HG03175 (cell line): ENCODE results near the gene SYNGR4.
"Not testable (repeated sequence)": the region's sequence is repeated elsewhere in the genome, so short reads cannot be mapped to it uniquely, and the experiment has no call there.

Experiments
- ATAC-seq: cut with Tn5 transposase; IDR thresholded peaks from one replicate; pipeline ENCODE4 v1.9.1; 2021; ENCODE audit warnings: mild to moderate bottlenecking, moderate library complexity; ENCODE audit not compliant: unreplicated experiment

SYNGR4 gene, protein sequence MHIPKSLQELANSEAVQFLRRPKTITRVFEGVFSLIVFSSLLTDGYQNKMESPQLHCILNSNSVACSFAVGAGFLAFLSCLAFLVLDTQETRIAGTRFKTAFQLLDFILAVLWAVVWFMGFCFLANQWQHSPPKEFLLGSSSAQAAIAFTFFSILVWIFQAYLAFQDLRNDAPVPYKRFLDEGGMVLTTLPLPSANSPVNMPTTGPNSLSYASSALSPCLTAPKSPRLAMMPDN

DNA sequence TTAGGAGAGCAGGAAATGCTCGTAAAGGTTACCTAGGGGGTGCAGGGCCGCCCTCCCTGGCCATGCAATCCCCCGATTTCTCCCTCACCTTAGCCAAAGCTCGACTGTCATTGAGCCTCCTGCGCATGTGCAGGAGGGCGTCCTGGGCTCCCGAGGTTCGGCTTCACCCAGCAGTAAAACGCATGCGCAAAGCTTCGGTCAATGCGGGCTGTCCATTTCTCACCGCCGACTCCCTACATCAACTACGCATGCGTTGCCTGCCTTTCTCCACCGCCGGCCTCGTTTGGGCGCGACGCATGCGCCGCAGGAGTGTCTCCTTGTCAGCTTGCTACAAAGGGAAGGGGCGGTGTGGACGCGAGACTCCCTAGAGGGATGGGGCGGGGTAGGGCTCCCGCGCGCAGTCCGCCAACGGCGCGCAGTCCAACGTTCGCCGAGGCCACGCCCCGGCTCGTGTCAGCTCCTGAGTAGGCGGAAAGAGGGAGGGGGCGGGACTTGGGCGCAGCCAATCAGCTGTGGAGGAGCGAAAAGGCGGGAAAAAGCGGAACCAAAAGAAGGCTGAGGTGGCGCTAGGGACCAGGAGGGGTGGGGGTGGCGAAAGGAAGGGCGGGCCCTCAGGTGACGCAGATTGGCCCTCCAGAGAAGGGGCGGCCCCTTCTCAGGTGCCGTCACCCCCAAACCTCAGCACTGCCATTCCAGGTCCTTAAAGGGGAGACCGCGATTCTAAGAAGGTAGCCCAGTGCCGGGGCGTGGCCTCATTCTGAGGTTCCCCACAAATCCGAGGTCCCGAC lies at the start of gene SYNGR4, which contains the start of gene TMEM143:
SYNGR4 (plus strand) TSS at position 558 of the 788 bp plus-strand sequence. CDS start 1,476 bp downstream, outside the sequence.
TMEM143 (minus strand) TSS at position 131 of the 788 bp plus-strand sequence; CDS start at position 111, 20 bp downstream.
- peak; percentile 85 for ATAC-seq

GRCh38 chr19:48315712-48316111 lies 48.5 kb upstream of the SYNGR4 start:
- no peak for ATAC-seq

GRCh38 chr19:48317708-48317960 lies 46.5 kb upstream of the SYNGR4 start:
- ATAC-seq, result not testable (repeated sequence)

DNA sequence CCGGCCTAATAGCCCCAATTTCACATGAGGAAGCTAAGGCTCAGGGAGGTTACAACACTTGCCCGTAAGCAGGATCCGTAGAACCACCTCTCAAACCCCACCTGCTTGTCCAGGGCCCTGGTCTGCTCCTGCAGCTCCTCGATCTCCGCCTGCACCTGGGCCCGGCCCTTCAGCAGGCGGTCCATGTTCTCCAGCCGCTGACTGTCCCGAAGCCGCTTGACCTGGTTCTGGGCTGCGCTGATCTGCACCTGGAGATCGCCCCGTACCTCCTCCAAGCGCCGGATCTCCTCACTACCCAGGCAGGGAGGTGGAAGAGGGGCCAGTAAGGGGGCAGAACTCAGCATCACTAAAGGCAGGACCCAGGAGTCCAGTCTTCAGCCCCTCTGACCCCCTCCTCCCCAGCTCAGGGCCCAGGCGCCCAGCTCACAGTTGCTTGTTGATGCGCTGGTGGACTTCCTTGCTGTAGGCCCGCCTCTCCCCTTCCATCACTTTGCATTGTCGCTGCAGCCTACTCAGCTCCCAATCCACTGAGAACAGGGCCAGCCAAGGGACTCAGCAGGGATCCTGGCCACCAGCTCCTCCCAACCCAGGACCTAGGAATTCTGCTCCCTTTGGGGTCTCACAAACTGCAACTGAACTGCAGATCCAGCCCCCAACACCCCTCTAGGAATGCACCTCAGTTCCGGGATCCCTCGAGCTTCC lies 45.7 kb upstream of the SYNGR4 start:
- no peak for ATAC-seq

- ATAC-seq, result no peak
Observed at GRCh38 chr19:48319647-48320541, 44.3 kb upstream of the SYNGR4 start.

DNA sequence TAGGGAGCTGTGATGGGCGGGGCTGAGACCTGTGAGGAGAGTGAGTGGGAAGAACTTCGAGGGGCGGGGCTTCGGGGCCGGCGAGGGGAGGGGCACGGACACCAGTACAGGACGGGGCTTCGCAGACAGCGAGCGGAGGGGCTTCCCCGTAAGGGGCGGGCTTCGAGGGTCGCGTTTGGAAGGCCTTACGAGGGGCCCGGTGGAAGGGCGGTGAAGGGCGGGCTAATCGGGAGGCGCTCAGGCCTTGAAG lies 42.9 kb upstream of the SYNGR4 start:
- no peak for ATAC-seq

DNA sequence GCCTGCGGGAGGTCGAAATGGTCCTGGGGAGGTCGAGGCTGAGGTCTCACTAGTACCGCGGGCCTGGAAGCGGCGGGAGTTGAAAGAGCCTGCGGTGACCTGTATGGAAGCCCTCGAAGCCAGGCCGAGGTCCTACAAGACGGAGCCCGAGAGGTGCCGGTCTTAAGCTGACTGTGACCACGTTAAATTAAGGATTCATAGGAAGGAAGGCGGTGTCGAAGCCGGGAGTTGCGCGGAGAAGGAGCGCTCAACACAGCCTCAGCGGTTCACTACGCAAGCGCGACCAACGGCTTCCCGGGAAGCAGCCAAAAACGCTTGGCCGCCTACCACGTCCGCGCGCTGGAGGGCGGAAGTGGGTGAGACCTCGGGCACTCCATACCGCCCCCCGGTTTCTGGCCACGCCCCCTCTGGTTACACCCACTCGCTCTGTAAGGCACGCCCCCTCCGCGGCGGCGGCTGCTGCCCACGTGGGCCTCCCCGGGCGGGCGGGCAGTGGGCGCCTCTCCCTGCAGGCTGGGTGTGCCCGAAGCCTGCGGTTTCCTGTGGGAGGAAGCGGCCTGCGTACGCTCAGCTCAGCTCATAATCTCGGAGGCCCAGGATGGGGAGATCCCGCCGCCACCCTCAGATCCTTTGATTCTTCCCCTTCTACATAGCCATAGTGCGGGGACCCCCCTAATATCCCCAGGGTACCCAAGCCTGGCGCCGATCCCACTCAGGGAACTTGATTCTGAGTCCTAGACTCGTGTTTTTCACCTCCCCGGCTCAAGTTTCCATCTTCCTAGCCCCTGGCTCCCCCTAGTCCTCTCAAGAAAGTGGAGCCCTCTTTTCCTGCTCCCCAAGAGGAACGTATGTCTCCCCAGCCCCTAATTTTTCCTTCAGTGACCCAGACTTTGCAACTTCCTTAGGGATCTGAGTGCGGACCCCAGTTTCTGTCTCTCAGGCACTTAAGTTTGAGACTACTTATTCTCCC lies 42.3 kb upstream of the SYNGR4 start:
- peak; percentile 71 for ATAC-seq

- ATAC-seq, result no peak
Observed at GRCh38 chr19:48325265-48325910, 38.8 kb upstream of the SYNGR4 start, which contains the start of gene EMP3. EMP3 (plus strand) TSS chr19:48325552; CDS start chr19:48326845, 1,293 bp downstream.

DNA sequence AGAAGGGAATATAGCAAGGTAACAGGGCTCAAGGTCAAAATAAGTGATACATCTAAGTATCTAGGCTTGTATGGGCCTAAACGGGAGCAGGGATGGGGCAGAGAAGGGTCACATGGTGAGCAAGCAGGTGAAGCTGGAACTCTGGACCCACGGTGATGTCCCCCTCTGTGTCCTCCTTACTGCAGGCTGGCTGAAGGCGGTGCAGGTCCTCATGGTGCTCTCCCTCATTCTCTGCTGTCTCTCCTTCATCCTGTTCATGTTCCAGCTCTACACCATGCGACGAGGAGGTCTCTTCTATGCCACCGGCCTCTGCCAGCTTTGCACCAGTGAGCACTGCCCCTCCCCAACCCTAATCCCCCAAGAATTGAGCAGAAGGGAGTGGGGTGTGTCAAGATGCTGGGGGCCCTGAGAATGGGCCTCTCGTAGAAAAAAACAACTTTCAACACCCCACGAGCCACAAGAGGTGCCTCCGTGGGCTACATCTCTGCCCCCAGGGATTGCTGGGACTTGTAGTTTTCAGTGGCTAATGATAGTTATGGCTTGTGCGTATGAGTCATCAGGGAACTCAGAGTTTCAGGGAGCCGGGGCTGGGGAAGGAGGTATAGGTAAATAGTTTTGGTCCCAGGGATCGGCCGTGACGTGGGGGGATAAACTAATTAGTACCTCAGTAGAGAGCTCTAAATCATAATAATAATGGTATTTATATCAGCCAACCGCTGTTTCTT lies 34.8 kb upstream of the SYNGR4 start:
- ATAC-seq, result no peak

- peak; percentile 32 for ATAC-seq
Observed at GRCh38 chr19:48330012-48330681, 34.0 kb upstream of the SYNGR4 start.

GRCh38 chr19:48332351-48332661 lies 31.9 kb upstream of the SYNGR4 start:
- ATAC-seq, result no peak

DNA sequence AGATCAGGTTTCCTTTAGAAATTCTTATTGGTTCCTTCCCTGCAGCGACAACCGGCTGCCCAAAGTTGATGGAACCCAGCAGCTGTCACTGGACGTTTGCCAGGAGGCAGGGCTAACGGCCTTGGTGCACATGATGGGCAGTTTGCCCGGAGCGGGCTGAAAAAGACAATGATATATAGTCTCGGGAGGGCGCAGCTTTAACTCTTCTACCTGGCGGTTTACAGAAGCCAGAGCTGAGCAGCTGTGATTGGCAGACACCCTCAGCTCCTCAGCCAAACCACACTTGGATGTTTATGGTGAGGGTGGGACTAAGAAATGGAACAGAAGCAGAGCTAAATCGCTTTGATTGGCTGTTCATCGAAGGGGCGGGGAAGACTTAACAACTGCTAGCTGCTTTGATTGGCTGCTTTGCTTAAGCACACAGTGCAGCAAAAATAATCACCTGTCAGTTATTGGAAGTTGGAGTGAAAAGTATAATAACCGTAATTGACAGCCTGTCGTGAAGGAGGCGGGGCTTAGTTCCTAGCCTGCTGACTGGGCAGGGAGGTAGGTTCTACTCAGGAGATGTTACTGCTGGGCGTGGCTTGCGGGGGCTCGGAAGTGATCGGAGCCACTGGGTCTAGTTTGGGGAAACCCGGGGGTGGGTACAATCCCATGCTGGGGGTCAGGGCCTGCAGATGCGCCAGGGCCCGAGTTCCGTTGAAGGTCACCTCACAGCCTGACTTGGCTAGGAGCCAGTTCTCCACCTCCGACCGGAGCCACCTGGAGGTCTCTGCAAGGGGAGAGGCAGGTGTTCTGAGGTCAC lies 31.3 kb upstream of the SYNGR4 start:
- ATAC-seq, result peak; percentile 69

GRCh38 chr19:48333467-48334384 lies 30.4 kb upstream of the SYNGR4 start:
- ATAC-seq, result peak; percentile 48

DNA sequence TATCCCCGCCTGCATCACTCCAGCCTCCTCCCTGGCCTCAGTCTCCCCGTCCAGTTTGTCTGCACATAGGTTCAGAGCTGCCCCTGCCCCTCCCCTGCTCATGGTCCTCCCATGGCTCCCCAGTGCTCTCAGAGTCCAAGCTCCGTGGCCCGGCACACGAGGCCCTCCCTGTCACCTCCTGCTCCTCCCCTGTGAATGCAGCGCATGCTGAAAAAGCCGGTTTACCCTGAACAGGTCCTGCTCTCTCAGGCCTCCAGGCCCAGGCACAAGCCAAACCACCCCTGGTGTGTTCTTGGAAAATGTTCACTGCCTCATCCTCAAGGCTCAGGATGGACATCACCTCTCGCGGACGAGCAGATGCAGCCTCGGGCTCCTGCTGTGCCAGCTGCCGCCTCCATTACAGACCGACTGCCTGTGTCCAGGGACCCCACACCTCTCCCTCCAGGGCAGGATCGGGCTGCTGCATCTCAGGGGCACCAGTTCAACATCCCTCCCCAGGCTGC lies 25.9 kb upstream of the SYNGR4 start:
- ATAC-seq, result no peak

DNA sequence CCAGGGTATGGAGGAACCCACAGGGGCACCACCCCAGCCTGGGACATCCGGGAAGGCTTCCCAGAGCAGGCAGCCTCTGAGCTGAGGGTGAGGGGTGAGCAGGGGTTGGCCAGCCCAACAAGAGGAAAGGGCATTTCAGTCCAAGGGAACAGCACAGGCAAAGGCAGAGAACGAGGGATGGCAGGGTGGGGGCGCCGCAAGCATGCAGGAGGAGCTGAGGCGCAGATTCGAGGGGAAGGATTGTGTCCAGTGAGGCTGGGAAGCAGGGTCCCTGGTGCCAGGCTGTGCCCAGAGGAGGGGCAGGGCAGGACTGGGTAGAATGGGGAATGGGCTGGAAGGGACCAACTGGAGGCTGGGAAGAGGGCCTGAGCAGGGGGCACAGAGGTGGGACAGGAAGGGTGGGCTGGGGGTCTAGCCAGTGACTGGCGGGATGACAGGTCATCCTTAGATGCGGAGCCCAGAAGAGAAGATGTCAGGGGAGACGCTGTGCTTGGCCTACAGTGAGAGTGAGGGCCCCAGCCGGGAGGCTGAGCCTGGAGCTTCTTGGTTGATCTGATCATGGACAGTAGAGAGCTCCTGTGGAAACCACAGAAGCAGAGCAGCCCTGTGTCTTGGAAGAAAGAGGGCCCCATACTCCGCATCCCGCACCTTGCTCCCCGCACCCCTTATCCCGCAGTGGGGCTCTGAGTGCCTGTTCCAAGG lies 25.2 kb upstream of the SYNGR4 start:
- ATAC-seq, result no peak

- ATAC-seq, result no peak
Observed at GRCh38 chr19:48340995-48341394, 23.2 kb upstream of the SYNGR4 start.
